Measurements from ENCODE around the gene CAPN15.

- TF ChIP-seq POLR2A (IDR thresholded peaks at IDR 0.05; ENCODE audit: low read depth, low read length): no peak
- no peak for TF ChIP-seq SPI1 (IDR thresholded peaks at IDR 0.05; ENCODE audit: low read depth, low read length)
- TF ChIP-seq POLR2AphosphoS5 (IDR thresholded peaks at IDR 0.05; ENCODE audit: low read depth, low read length): no peak
- TF ChIP-seq TAF1 (IDR thresholded peaks at IDR 0.05; ENCODE audit: low read depth, low read length): no peak
- no peak for TF ChIP-seq PAX5 (IDR thresholded peaks at IDR 0.05; ENCODE audit: insufficient read depth, low read length, severe bottlenecking)
- no peak for TF ChIP-seq POU2F2 (IDR thresholded peaks at IDR 0.05; ENCODE audit: low read depth, low read length)
Measured at GRCh38 chr16:513950-514349, 13.6 kb upstream of the CAPN15 start.

All from GM12891 (cell line).